ENCODE measurements around the gene PPIL1. TPM values are rescaled to one million over a fixed set of nuclear protein-coding genes. Genes with fewer than 3 reads are reported as not detected.

PPIL1 gene
- polyA plus RNA-seq, 3 donors = 2.0 to 7.6 (median 5.9) TPM

DNA sequence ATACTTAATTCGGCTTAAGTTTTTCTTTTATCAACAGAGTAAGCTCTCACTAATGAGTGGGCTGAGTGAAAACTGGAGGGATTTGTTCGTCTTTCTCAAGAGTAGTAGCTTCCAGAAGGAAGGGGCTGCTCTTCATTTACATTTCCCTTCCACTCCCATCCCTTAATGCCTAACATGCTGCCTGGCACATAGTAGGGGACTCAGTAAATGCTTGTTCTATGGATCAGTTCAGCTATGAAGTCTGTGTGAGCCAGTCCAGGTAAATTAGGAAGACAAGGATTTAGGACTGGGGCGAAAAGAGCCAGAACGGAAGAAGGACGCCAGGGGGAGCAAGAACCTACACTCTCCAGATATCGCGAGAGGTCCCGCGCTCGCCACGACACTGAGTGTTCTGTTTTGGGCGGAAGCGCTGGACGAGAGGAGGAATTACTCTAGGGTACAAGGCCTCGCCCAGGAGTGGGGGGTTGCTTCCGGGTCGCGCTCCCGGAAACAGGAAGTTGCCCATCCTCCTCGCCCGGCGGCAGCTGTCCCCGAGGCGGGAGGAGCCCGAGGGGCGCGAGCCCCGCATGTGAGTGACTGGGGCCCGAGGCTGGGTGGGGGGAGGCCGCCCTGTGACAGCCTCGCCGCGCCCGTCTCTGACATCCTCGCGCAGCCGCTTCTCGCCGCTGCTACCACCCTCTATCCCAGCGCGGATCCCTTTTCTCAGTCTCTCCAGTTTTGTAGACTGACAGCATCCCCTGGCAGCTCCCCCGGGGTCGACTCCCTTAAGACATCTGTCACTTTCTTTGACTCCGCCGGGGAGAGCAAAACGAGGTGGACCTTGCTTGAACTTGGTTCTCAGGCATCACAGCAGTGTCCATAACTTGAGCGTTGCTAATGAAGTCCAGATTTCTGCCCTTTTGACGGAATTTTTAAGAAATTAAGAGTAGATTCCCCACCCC lies 11.1 kb upstream of the PPIL1 start, which contains the start of gene C6orf89:
Gene C6orf89 (plus strand): TSS at position 492 of the 941 bp plus-strand sequence. CDS start 13,493 bp downstream, outside the sequence.
- DNase-seq = peak; percentile 98 to 99 (median 99)
- Mint-ChIP-seq H3K27me3 (ENCODE audit: low read depth in 3 of 3) (no peaks in the 10 kb centered on the region), H3K9me3 (no peaks in the 10 kb centered on the region), H3K4me3 (peak within 1 kb of the TSS; percentile 89 to 93), H3K4me1 (peaks cover 25% of the 10 kb centered on the region), H3K27ac (peak within 1 kb of the TSS; percentile 85 to 97 (median 92)), H3K36me3 (peaks cover 3% of the 10 kb centered on the region in 2 donors)
- H3K9me3 ChIP-seq (replicated peaks in 1 of 2; ENCODE audit: control insufficient read depth in 1 of 2, insufficient read depth in 1 of 2, low read length in 2 of 2) = no peaks in the 10 kb centered on the region
- intact Hi-C loops (cut with micrococcal nuclease) = loop anchor here (2.0 to 10.0 kb wide), 4 partner anchors 33 to 329 kb away; no protein-coding TSS in a partner anchor
- peak within 1 kb of the TSS; percentile 85 to 94 (median 87) for H3K4me3 ChIP-seq (replicated peaks in 1 of 3; ENCODE audit: low read depth in 2 of 3, low read length in 3 of 3)
- H3K27ac ChIP-seq (ENCODE audit: low read depth in 1 of 2, low read length in 2 of 2) = peak within 1 kb of the TSS; percentile 53 to 91
- H3K27me3 ChIP-seq (ENCODE audit: control insufficient read depth in 2 of 2, insufficient read depth in 2 of 2, low read length in 2 of 2) = no peaks in the 10 kb centered on the region
- peak within 1 kb of the TSS; percentile 80 for H3K4me2 ChIP-seq (replicated peaks; ENCODE audit: extremely low read depth, low read length, poor library complexity, severe bottlenecking)
- peak within 1 kb of the TSS; percentile 82 for H3K9ac ChIP-seq (ENCODE audit: insufficient read depth, low read length, poor library complexity, severe bottlenecking)
- TF ChIP-seq, protein P1, sequence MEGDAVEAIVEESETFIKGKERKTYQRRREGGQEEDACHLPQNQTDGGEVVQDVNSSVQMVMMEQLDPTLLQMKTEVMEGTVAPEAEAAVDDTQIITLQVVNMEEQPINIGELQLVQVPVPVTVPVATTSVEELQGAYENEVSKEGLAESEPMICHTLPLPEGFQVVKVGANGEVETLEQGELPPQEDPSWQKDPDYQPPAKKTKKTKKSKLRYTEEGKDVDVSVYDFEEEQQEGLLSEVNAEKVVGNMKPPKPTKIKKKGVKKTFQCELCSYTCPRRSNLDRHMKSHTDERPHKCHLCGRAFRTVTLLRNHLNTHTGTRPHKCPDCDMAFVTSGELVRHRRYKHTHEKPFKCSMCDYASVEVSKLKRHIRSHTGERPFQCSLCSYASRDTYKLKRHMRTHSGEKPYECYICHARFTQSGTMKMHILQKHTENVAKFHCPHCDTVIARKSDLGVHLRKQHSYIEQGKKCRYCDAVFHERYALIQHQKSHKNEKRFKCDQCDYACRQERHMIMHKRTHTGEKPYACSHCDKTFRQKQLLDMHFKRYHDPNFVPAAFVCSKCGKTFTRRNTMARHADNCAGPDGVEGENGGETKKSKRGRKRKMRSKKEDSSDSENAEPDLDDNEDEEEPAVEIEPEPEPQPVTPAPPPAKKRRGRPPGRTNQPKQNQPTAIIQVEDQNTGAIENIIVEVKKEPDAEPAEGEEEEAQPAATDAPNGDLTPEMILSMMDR (IDR thresholded peaks at IDR 0.05) = peak; percentile 84
- peak within 1 kb of the TSS; percentile 98 for H2AFZ ChIP-seq (ENCODE audit: insufficient read depth, low read depth, low read length, poor library complexity, severe bottlenecking)
- H4K20me1 ChIP-seq (ENCODE audit: insufficient read depth, low read length) = peaks cover 22% of the 10 kb centered on the region
- under 1% methylated on average over 32 of the region's 48 CpGs for WGBS (ENCODE audit: insufficient coverage)
- peaks cover 15 to 17% of the 10 kb centered on the region in 2 donors for H3K4me1 ChIP-seq (ENCODE audit: control insufficient read depth in 1 of 2, insufficient read depth in 2 of 2, low read length in 2 of 2)
- peaks cover 51% of the 10 kb centered on the region for H3K79me2 ChIP-seq (ENCODE audit: insufficient read depth, low read length)
- H3K36me3 ChIP-seq (replicated peaks in 1 of 2; ENCODE audit: control insufficient read depth in 1 of 2, insufficient read depth in 2 of 2, low read length in 2 of 2) = no peaks in the 10 kb centered on the region

DNA sequence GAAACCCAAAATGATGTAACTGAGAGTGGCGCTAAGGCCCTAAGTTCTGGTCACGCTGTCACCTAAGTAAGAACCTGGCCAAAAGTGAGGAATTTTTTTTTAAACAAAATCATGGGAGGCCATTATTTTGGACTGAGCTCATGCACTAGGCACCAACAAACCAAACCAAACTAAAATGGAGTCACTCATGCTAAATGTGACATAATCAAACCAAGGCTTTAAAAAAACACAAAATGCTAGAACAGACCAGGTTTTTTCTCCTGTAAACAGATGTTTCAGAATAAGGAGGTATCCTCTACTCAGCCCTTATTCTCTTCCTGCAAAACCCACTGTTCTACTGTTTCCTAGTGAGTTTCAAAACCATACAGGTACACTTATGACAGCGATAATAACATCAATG lies 10.0 kb upstream of the PPIL1 start:
- TF ChIP-seq, protein P1 (IDR thresholded peaks at IDR 0.05) = no peak
- H3K27ac Mint-ChIP-seq = no peak overlapping the region
- no peaks in the 10 kb centered on the region for H3K36me3 ChIP-seq (replicated peaks in 1 of 2; ENCODE audit: control insufficient read depth in 1 of 2, insufficient read depth in 2 of 2, low read length in 2 of 2)
- H4K20me1 ChIP-seq (ENCODE audit: insufficient read depth, low read length) = peaks cover 15% of the 10 kb centered on the region
- no peak overlapping the region for H3K4me2 ChIP-seq (replicated peaks; ENCODE audit: extremely low read depth, low read length, poor library complexity, severe bottlenecking)
- no peaks in the 10 kb centered on the region for H3K9me3 Mint-ChIP-seq
- H3K9ac ChIP-seq (ENCODE audit: insufficient read depth, low read length, poor library complexity, severe bottlenecking) = no peak overlapping the region
- intact Hi-C loops (cut with micrococcal nuclease) = loop anchor here (2.0 to 10.0 kb wide), 4 partner anchors 32 to 330 kb away; no protein-coding TSS in a partner anchor
- H2AFZ ChIP-seq (ENCODE audit: insufficient read depth, low read depth, low read length, poor library complexity, severe bottlenecking) = peak overlapping the region; percentile 98
- peaks cover 3% of the 10 kb centered on the region in 2 donors for H3K36me3 Mint-ChIP-seq
- no peak overlapping the region for H3K4me3 Mint-ChIP-seq
- peaks cover 25% of the 10 kb centered on the region for H3K4me1 Mint-ChIP-seq
- peaks cover 0 to 3% (median 0%) of the 10 kb centered on the region in 3 donors for H3K27me3 Mint-ChIP-seq (ENCODE audit: low read depth in 3 of 3)
- WGBS (ENCODE audit: insufficient coverage) = 94% methylated on average over 2 of the region's 3 CpGs
- H3K4me1 ChIP-seq (ENCODE audit: control insufficient read depth in 1 of 2, insufficient read depth in 2 of 2, low read length in 2 of 2) = peaks cover 15 to 17% of the 10 kb centered on the region in 2 donors
- DNase-seq = no peak
- H3K9me3 ChIP-seq (replicated peaks in 1 of 2; ENCODE audit: control insufficient read depth in 1 of 2, insufficient read depth in 1 of 2, low read length in 2 of 2) = no peaks in the 10 kb centered on the region
- H3K4me3 ChIP-seq (replicated peaks in 1 of 3; ENCODE audit: low read depth in 2 of 3, low read length in 3 of 3) = no peak overlapping the region
- H3K27ac ChIP-seq (ENCODE audit: low read depth in 1 of 2, low read length in 2 of 2) = no peak overlapping the region
- no peaks in the 10 kb centered on the region for H3K27me3 ChIP-seq (ENCODE audit: control insufficient read depth in 2 of 2, insufficient read depth in 2 of 2, low read length in 2 of 2)
- peaks cover 40% of the 10 kb centered on the region for H3K79me2 ChIP-seq (ENCODE audit: insufficient read depth, low read length)
